OCI-LY7 (cell line): ENCODE data around the gene SRXN1. TPM values are rescaled to one million over a fixed set of nuclear protein-coding genes. Genes with fewer than 3 reads are reported as not detected.

Source experiments
- BruUV-seq: library from RNA; stranded (reverse); fragments of 400-500 nt; replicated peaks from 2 replicates; lab custom pipeline; 2021; lab: Mats Ljungman, UMichigan
- CTCF ChIA-PET: fragments of 300-600 bp; sonication (Branson Sonifier 250); formaldehyde crosslinking; loops from one replicate; lab custom pipeline; 2022; ENCODE audit warnings: antibody characterized with exemption; ENCODE audit not compliant: unreplicated experiment; lab: Charles Lee
- POLR2A ChIA-PET: fragments of 300-600 bp; sonication (Branson Sonifier 250); formaldehyde crosslinking; loops from one replicate; lab custom pipeline; 2022; ENCODE audit warnings: antibody characterized with exemption; lab: Charles Lee
- DNase-seq: peaks from one replicate; pipeline ENCODE4 v3.0.0-alpha.2; 2015; ENCODE audit warnings: low spot score
- H2AFZ ChIP-seq: fragments of 200-600 bp; sonication (generic), shearing (Covaris generic); 2 replicates; pipeline ENCODE4 v1.6.1; 2014; ENCODE audit warnings: mild to moderate bottlenecking, antibody characterized with exemption, low read length, moderate library complexity
- H3K27ac ChIP-seq: fragments of 200-600 bp; sonication (generic); 2 replicates; pipeline ENCODE4 v1.5.1; 2014; ENCODE audit warnings: mixed run types, low read depth, mild to moderate bottlenecking, moderate library complexity, low read length, inconsistent platforms; ENCODE audit not compliant: poor library complexity, severe bottlenecking
- H3K36me3 ChIP-seq: fragments of 200-600 bp; sonication (generic); 2 replicates; pipeline ENCODE4 v1.6.1; 2014; ENCODE audit warnings: mild to moderate bottlenecking, antibody characterized with exemption, low read length, moderate library complexity, mixed read lengths; ENCODE audit not compliant: insufficient read depth
- H3K4me1 ChIP-seq: fragments of 200-600 bp; sonication (generic); 2 replicates; pipeline ENCODE4 v1.5.1; 2014; ENCODE audit warnings: mild to moderate bottlenecking, low read length; ENCODE audit not compliant: insufficient read depth, poor library complexity, severe bottlenecking
- H3K4me2 ChIP-seq: fragments of 200-600 bp; sonication (generic); 2 replicates; pipeline ENCODE4 v1.6.1; 2014; ENCODE audit warnings: mild to moderate bottlenecking, low read length
- H3K4me3 ChIP-seq: fragments of 200-600 bp; sonication (generic); 2 replicates; pipeline ENCODE4 v1.5.1; 2014; ENCODE audit warnings: mild to moderate bottlenecking, low read depth, low read length; ENCODE audit not compliant: poor library complexity, severe bottlenecking
- H3K79me2 ChIP-seq: fragments of 200-600 bp; sonication (generic); 2 replicates; pipeline ENCODE4 v1.6.1; 2016; ENCODE audit warnings: low read depth, mild to moderate bottlenecking, low read length, moderate library complexity, mixed read lengths; ENCODE audit not compliant: insufficient read depth
- H3K9me2 ChIP-seq: fragments of 200-600 bp; sonication (generic); 2 replicates; pipeline ENCODE4 v1.6.1; 2016; ENCODE audit warnings: mild to moderate bottlenecking, low read length, mixed read lengths; ENCODE audit not compliant: insufficient read depth
- H3K9me3 ChIP-seq: fragments of 200-600 bp; sonication (generic); 2 replicates; pipeline ENCODE4 v1.6.1; 2014; ENCODE audit warnings: mild to moderate bottlenecking, mixed run types, low read length, mixed read lengths
- H4K20me1 ChIP-seq: fragments of 200-600 bp; sonication (generic); 2 replicates; pipeline ENCODE4 v1.6.1; 2014; ENCODE audit warnings: mild to moderate bottlenecking, antibody characterized with exemption, low read length, moderate library complexity, mixed read lengths; ENCODE audit not compliant: insufficient read depth
- EZH2phosphoT487 ChIP-seq: fragments of 200-600 bp; sonication (generic); IDR thresholded peaks from 2 replicates; pipeline ENCODE4 v1.6.1; 2018; ENCODE audit warnings: low read depth, borderline replicate concordance, mild to moderate bottlenecking, mixed run types, antibody characterized with exemption, low read length, moderate library complexity, mixed read lengths
- intact Hi-C: fragments of 100-400 bp; cut with micrococcal nuclease; formaldehyde crosslinking; loops from one replicate; pipeline ENCODE4 v1.10.0; 2022; ENCODE audit not compliant: unreplicated experiment
- total RNA-seq, 2 experiments: library from RNA; depleted of rRNA in 1 of 2; stranded (reverse); fragments of >200 nt in 1 of 2; shearing (Covaris generic) in 1 of 2; gene quantifications; 2 replicates each; pipeline ENCODE4 v1.2.3, GENCODE V29; 2014 to 2022
- TF ChIP-seq, protein P1 (sequence below): fragments of 200-600 bp; sonication (generic); conservative IDR thresholded peaks from 2 replicates; pipeline ENCODE4 v1.5.1; 2014; ENCODE audit warnings: mild to moderate bottlenecking, antibody characterized with exemption, low read length, moderate library complexity, mixed read lengths

The SRXN1 gene
- total RNA-seq, 2 experiments from 2014 or later = 18.6 to 19.8 TPM

- CTCF ChIA-PET = no interaction called here
- intact Hi-C loops = no loop called here
Measured at GRCh38 chr20:673603-674001, 20.6 kb upstream of the SRXN1 start.

GRCh38 chr20:672963-673602 is 20.1 kb upstream of the SRXN1 start:
- Histone ChIP-seq H4K20me1 (no peaks in the 10 kb centered on the region), H2AFZ (no peak overlapping the region), H3K79me2 (no peaks in the 10 kb centered on the region), H3K27ac (no peak overlapping the region), H3K9me2 (no peaks in the 10 kb centered on the region), H3K4me2 (no peak overlapping the region), H3K4me1 (peaks cover 13% of the 10 kb centered on the region), H3K4me3 (no peak overlapping the region), H3K9me3 (no peaks in the 10 kb centered on the region), H3K36me3 (no peaks in the 10 kb centered on the region)
- TF ChIP-seq, protein P1, sequence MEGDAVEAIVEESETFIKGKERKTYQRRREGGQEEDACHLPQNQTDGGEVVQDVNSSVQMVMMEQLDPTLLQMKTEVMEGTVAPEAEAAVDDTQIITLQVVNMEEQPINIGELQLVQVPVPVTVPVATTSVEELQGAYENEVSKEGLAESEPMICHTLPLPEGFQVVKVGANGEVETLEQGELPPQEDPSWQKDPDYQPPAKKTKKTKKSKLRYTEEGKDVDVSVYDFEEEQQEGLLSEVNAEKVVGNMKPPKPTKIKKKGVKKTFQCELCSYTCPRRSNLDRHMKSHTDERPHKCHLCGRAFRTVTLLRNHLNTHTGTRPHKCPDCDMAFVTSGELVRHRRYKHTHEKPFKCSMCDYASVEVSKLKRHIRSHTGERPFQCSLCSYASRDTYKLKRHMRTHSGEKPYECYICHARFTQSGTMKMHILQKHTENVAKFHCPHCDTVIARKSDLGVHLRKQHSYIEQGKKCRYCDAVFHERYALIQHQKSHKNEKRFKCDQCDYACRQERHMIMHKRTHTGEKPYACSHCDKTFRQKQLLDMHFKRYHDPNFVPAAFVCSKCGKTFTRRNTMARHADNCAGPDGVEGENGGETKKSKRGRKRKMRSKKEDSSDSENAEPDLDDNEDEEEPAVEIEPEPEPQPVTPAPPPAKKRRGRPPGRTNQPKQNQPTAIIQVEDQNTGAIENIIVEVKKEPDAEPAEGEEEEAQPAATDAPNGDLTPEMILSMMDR = peak; percentile 58
- no peak for TF ChIP-seq EZH2phosphoT487
- intact Hi-C loops = no loop called here
- CTCF ChIA-PET = no interaction called here
- no TSS peak for BruUV-seq
- peak; percentile 13 for DNase-seq
- POLR2A ChIA-PET = interaction anchor here (0.7 kb wide), 1 partner anchor 56 kb away, joined by 3 read pairs; no protein-coding TSS in a partner anchor

More at GRCh38 chr20:673603-674001, 20.6 kb upstream of the SRXN1 start:
- H3K4me3 ChIP-seq = no peak overlapping the region
- POLR2A ChIA-PET = no interaction called here
- no peak overlapping the region for H3K27ac ChIP-seq
- H3K4me1 ChIP-seq = peaks cover 13% of the 10 kb centered on the region
- DNase-seq = no peak
- H4K20me1 ChIP-seq = no peaks in the 10 kb centered on the region
- H2AFZ ChIP-seq = no peak overlapping the region
- no peak overlapping the region for H3K4me2 ChIP-seq
- no TSS peak for BruUV-seq
- no peaks in the 10 kb centered on the region for H3K36me3 ChIP-seq
- H3K79me2 ChIP-seq = no peaks in the 10 kb centered on the region
- no peaks in the 10 kb centered on the region for H3K9me2 ChIP-seq
- no peaks in the 10 kb centered on the region for H3K9me3 ChIP-seq
- TF ChIP-seq, protein P1 = no peak

DNA sequence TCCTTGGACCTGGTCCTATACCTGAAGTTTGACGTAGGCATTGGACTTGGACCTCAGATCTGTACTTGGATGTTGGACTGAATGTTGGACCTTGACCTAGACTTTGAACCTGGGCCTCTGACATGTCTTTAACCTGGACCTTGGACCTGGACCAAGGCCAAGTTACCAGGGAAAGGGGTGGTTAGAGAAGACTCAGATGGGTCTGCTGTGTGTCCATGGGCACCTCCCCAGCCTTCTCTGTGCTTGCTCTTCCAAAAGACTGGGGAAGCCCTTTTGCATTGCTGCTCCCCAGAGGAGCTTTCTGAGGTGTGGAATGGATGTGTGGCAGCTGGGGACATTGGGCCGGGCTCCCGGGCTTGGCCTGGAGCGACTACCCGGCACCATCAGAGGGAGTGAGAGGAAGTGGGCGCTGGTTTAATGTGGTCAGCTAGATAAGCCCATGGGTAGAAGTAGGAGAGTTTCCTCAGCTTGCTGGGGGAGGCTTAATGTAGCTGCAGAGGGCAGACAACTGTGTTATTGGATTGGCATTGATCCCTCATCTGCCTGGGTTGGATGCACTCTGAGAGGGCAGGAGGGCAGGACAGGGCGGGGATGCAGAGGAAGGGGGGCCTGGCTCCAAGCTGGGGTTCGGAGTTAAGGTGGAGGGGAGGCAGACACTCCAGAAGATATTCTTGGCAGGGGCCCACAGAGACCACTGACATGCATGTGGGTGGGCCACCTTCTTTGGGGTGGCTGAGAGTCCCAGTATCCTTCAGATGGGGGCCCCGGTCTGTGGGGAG is 18.4 kb upstream of the SRXN1 start:
- Histone ChIP-seq H3K4me3 (no peak overlapping the region), H3K27ac (no peak overlapping the region), H3K79me2 (no peaks in the 10 kb centered on the region), H3K9me2 (no peaks in the 10 kb centered on the region), H3K4me2 (no peak overlapping the region), H2AFZ (no peak overlapping the region), H3K36me3 (no peaks in the 10 kb centered on the region), H4K20me1 (no peaks in the 10 kb centered on the region), H3K4me1 (peaks cover 8% of the 10 kb centered on the region), H3K9me3 (no peaks in the 10 kb centered on the region)
- DNase-seq = no peak
- ChIA-PET CTCF (no interaction called here), POLR2A (no interaction called here)
- no TSS peak for BruUV-seq
- intact Hi-C loops = no loop called here
- TF ChIP-seq, protein P1 = no peak
- TF ChIP-seq EZH2phosphoT487 = no peak
